WTC11 (cell line): ENCODE results near the gene RPP14. TPM values are rescaled to one million over a fixed set of nuclear protein-coding genes. Genes with fewer than 3 reads are reported as not detected.

ENCODE experiments used
- ATAC-seq: fragments of 200-7000 bp; cut with Tn5 transposase; 2 replicates; pipeline ENCODE4 v1.10.0; 2021; ENCODE audit warnings: mild to moderate bottlenecking, moderate library complexity
- CTCF ChIA-PET: fragments of 300-600 bp; sonication (Branson Sonifier 250); formaldehyde crosslinking; loops from one replicate; lab custom pipeline; 2021; ENCODE audit warnings: antibody characterized with exemption; lab: Charles Lee
- POLR2A ChIA-PET: fragments of 350-600 bp; sonication (Branson Sonifier 250); formaldehyde crosslinking; loops from one replicate; lab custom pipeline; 2021; ENCODE audit warnings: antibody characterized with exemption; lab: Charles Lee
- DNase-seq: peaks from one replicate; pipeline ENCODE4 v3.0.0; 2021; ENCODE audit warnings: low spot score
- H3K27ac Mint-ChIP-seq: 2 replicates; pipeline ENCODE4 v1.8.0; 2021; ENCODE audit warnings: mixed read lengths
- H3K27me3 Mint-ChIP-seq: 2 replicates; pipeline ENCODE4 v1.8.0; 2021; ENCODE audit warnings: low read depth, mild to moderate bottlenecking, moderate library complexity, mixed read lengths
- H3K36me3 Mint-ChIP-seq: 2 replicates; pipeline ENCODE4 v1.8.0; 2021; ENCODE audit warnings: mixed read lengths
- H3K4me1 Mint-ChIP-seq: 2 replicates; pipeline ENCODE4 v1.8.0; 2022; ENCODE audit warnings: mixed read lengths
- H3K4me3 Mint-ChIP-seq: 2 replicates; pipeline ENCODE4 v1.8.0; 2021; ENCODE audit warnings: mild to moderate bottlenecking, moderate library complexity, mixed read lengths
- H3K9me3 Mint-ChIP-seq: 2 replicates; pipeline ENCODE4 v1.8.0; 2021; ENCODE audit warnings: mixed read lengths
- CREB1 ChIP-seq: sonication (generic); formaldehyde crosslinking; IDR thresholded peaks from 2 replicates; pipeline ENCODE4 v1.8.0; 2023; ENCODE audit warnings: mild to moderate bottlenecking, missing genetic modification reagents
- ELF4 ChIP-seq: sonication (generic); formaldehyde crosslinking; IDR thresholded peaks from 2 replicates; pipeline ENCODE4 v1.8.1; 2022; ENCODE audit warnings: low read depth, mild to moderate bottlenecking, moderate library complexity, missing genetic modification reagents
- FOXJ3 ChIP-seq: sonication (generic); formaldehyde crosslinking; IDR thresholded peaks from 2 replicates; pipeline ENCODE4 v1.9.0; 2021; ENCODE audit warnings: missing genetic modification reagents, mild to moderate bottlenecking, borderline replicate concordance
- GRHL2 ChIP-seq: fragments of 250-450 bp; sonication (Bioruptor Pico); IDR thresholded peaks from 2 replicates; pipeline ENCODE4 v1.8.0; 2022; ENCODE audit warnings: mild to moderate bottlenecking, moderate library complexity; ENCODE audit not compliant: insufficient replicate concordance, severe bottlenecking
- JAZF1 ChIP-seq: fragments of 250-450 bp; sonication (Bioruptor Pico); IDR thresholded peaks from 2 replicates; pipeline ENCODE4 v1.9.0; 2021; ENCODE audit warnings: moderate library complexity, mild to moderate bottlenecking, inconsistent platforms
- MXD4 ChIP-seq: fragments of 250-450 bp; sonication (Bioruptor Pico); IDR thresholded peaks from 2 replicates; pipeline ENCODE4 v1.8.0; 2021; ENCODE audit warnings: mild to moderate bottlenecking, moderate library complexity, borderline replicate concordance
- NFYB ChIP-seq: sonication (generic); formaldehyde crosslinking; conservative IDR thresholded peaks from 2 replicates; pipeline ENCODE4 v1.8.0; 2022; ENCODE audit warnings: low read depth, missing genetic modification reagents
- SMAD4 ChIP-seq: sonication (generic); formaldehyde crosslinking; IDR thresholded peaks from 2 replicates; pipeline ENCODE4 v1.8.0; 2022; ENCODE audit warnings: mild to moderate bottlenecking, missing genetic modification reagents
- TCF7 ChIP-seq: sonication (generic); formaldehyde crosslinking; IDR thresholded peaks from 2 replicates; pipeline ENCODE4 v1.8.0; 2022; ENCODE audit warnings: mild to moderate bottlenecking, low read depth, missing genetic modification reagents, moderate library complexity
- TP53 ChIP-seq: sonication (generic); formaldehyde crosslinking; IDR thresholded peaks from 2 replicates; pipeline ENCODE4 v1.8.1; 2023; ENCODE audit warnings: mild to moderate bottlenecking, missing genetic modification reagents
- ZNF121 ChIP-seq: sonication (generic); formaldehyde crosslinking; IDR thresholded peaks from 2 replicates; pipeline ENCODE4 v1.8.0; 2023; ENCODE audit warnings: missing genetic modification reagents
- ZNF317 ChIP-seq: sonication (generic); formaldehyde crosslinking; IDR thresholded peaks from 2 replicates; pipeline ENCODE4 v1.8.1; 2023; ENCODE audit warnings: low read depth, mild to moderate bottlenecking, moderate library complexity, missing genetic modification reagents, borderline replicate concordance
- ZNF423 ChIP-seq: fragments of 250-450 bp; sonication (Bioruptor Pico); IDR thresholded peaks from 2 replicates; pipeline ENCODE4 v2.1.2; 2022; ENCODE audit warnings: mild to moderate bottlenecking, moderate library complexity
- total RNA-seq: library from RNA; stranded (reverse); gene quantifications from 3 replicates; pipeline ENCODE4 v1.2.3, GENCODE V29; 2021
- TF ChIP-seq, protein P1 (sequence below): fragments of 250-450 bp; sonication (Bioruptor Pico); IDR thresholded peaks from 2 replicates; pipeline ENCODE4 v1.9.0; 2021; ENCODE audit warnings: mild to moderate bottlenecking, borderline replicate concordance
- TF ChIP-seq, protein P2 (sequence below): sonication (generic); formaldehyde crosslinking; IDR thresholded peaks from 2 replicates; pipeline ENCODE4 v1.8.1; 2023; ENCODE audit warnings: mild to moderate bottlenecking, missing genetic modification reagents, moderate library complexity
- TF ChIP-seq, protein P3 (sequence below): sonication (generic); formaldehyde crosslinking; IDR thresholded peaks from 2 replicates; pipeline ENCODE4 v1.8.0; 2023; ENCODE audit warnings: missing genetic modification reagents
- TF ChIP-seq, protein P4 (sequence below): sonication (generic); formaldehyde crosslinking; IDR thresholded peaks from 2 replicates; pipeline ENCODE4 v1.8.1; 2022; ENCODE audit warnings: mild to moderate bottlenecking, missing genetic modification reagents, moderate library complexity, borderline replicate concordance
- TF ChIP-seq, protein P5 (sequence below): fragments of 200-600 bp; IDR thresholded peaks from 2 replicates; pipeline ENCODE4 v1.8.0; 2022; ENCODE audit warnings: antibody characterized with exemption

RPP14 gene
- total RNA-seq, 1 experiment from 2014 or later = 17.9 TPM

DNA sequence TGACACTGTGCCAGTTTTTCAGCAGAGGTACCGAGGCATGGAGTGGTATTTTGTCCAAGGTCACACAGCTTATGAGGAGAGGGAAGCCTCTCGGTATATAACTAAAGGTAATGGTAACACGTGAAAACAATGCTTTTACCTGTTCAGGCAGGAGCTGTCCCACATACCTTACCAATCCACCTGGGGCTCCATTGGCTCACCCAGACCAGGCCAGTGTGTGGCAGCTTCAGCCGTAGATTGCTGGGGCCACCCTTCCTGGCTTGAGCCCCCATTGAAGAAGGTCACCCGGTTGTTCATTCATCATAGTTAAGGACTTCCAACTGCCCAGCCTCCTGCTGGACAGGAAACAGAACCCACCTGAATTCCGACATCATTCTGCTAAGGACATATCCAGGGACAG lies 9.2 kb upstream of the RPP14 start:
- no peak for DNase-seq
- Mint-ChIP-seq H3K27ac (no peak overlapping the region), H3K9me3 (peaks cover 9% of the 10 kb centered on the region; the same call in 1 of the 2 replicates), H3K4me1 (peaks cover 9% of the 10 kb centered on the region), H3K4me3 (no peak overlapping the region), H3K36me3 (peaks cover 1% of the 10 kb centered on the region; the same call in 1 of the 2 replicates), H3K27me3 (peaks cover 6% of the 10 kb centered on the region)
- CTCF ChIA-PET = interaction anchor here (1.0 to 7.9 kb wide), 5 partner anchors 10 to 119 kb away, joined by 4 to 126 read pairs (median 14); partner anchors contain the start of genes HTD2 and RPP14
- TF ChIP-seq GRHL2 (CRISPR knock-in tag) = no peak
- TF ChIP-seq FOXJ3 (CRISPR knock-in tag) = no peak
- no peak for TF ChIP-seq TCF7
- TF ChIP-seq, protein P1, sequence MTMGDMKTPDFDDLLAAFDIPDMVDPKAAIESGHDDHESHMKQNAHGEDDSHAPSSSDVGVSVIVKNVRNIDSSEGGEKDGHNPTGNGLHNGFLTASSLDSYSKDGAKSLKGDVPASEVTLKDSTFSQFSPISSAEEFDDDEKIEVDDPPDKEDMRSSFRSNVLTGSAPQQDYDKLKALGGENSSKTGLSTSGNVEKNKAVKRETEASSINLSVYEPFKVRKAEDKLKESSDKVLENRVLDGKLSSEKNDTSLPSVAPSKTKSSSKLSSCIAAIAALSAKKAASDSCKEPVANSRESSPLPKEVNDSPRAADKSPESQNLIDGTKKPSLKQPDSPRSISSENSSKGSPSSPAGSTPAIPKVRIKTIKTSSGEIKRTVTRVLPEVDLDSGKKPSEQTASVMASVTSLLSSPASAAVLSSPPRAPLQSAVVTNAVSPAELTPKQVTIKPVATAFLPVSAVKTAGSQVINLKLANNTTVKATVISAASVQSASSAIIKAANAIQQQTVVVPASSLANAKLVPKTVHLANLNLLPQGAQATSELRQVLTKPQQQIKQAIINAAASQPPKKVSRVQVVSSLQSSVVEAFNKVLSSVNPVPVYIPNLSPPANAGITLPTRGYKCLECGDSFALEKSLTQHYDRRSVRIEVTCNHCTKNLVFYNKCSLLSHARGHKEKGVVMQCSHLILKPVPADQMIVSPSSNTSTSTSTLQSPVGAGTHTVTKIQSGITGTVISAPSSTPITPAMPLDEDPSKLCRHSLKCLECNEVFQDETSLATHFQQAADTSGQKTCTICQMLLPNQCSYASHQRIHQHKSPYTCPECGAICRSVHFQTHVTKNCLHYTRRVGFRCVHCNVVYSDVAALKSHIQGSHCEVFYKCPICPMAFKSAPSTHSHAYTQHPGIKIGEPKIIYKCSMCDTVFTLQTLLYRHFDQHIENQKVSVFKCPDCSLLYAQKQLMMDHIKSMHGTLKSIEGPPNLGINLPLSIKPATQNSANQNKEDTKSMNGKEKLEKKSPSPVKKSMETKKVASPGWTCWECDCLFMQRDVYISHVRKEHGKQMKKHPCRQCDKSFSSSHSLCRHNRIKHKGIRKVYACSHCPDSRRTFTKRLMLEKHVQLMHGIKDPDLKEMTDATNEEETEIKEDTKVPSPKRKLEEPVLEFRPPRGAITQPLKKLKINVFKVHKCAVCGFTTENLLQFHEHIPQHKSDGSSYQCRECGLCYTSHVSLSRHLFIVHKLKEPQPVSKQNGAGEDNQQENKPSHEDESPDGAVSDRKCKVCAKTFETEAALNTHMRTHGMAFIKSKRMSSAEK (CRISPR knock-in tag) = no peak
- TF ChIP-seq, protein P2, sequence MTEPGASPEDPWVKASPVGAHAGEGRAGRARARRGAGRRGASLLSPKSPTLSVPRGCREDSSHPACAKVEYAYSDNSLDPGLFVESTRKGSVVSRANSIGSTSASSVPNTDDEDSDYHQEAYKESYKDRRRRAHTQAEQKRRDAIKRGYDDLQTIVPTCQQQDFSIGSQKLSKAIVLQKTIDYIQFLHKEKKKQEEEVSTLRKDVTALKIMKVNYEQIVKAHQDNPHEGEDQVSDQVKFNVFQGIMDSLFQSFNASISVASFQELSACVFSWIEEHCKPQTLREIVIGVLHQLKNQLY (CRISPR knock-in tag) = no peak
- TF ChIP-seq ZNF317 = no peak
- TF ChIP-seq NFYB (CRISPR knock-in tag) = no peak
- TF ChIP-seq, protein P3, sequence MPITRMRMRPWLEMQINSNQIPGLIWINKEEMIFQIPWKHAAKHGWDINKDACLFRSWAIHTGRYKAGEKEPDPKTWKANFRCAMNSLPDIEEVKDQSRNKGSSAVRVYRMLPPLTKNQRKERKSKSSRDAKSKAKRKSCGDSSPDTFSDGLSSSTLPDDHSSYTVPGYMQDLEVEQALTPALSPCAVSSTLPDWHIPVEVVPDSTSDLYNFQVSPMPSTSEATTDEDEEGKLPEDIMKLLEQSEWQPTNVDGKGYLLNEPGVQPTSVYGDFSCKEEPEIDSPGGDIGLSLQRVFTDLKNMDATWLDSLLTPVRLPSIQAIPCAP = no peak
- no peak for TF ChIP-seq ZNF423
- TF ChIP-seq, protein P4, sequence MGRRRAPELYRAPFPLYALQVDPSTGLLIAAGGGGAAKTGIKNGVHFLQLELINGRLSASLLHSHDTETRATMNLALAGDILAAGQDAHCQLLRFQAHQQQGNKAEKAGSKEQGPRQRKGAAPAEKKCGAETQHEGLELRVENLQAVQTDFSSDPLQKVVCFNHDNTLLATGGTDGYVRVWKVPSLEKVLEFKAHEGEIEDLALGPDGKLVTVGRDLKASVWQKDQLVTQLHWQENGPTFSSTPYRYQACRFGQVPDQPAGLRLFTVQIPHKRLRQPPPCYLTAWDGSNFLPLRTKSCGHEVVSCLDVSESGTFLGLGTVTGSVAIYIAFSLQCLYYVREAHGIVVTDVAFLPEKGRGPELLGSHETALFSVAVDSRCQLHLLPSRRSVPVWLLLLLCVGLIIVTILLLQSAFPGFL (CRISPR knock-in tag) = no peak
- no peak for TF ChIP-seq ZNF121 (CRISPR knock-in tag)
- TF ChIP-seq JAZF1 (CRISPR knock-in tag) = no peak
- TF ChIP-seq ELF4 (CRISPR knock-in tag) = no peak
- TF ChIP-seq, protein P5, sequence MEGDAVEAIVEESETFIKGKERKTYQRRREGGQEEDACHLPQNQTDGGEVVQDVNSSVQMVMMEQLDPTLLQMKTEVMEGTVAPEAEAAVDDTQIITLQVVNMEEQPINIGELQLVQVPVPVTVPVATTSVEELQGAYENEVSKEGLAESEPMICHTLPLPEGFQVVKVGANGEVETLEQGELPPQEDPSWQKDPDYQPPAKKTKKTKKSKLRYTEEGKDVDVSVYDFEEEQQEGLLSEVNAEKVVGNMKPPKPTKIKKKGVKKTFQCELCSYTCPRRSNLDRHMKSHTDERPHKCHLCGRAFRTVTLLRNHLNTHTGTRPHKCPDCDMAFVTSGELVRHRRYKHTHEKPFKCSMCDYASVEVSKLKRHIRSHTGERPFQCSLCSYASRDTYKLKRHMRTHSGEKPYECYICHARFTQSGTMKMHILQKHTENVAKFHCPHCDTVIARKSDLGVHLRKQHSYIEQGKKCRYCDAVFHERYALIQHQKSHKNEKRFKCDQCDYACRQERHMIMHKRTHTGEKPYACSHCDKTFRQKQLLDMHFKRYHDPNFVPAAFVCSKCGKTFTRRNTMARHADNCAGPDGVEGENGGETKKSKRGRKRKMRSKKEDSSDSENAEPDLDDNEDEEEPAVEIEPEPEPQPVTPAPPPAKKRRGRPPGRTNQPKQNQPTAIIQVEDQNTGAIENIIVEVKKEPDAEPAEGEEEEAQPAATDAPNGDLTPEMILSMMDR = no peak
- TF ChIP-seq SMAD4 (CRISPR knock-in tag) = no peak
- TF ChIP-seq TP53 (CRISPR knock-in tag) = no peak
- no peak for TF ChIP-seq CREB1 (CRISPR knock-in tag)
- TF ChIP-seq MXD4 = no peak
- TF ChIP-seq, all 79 proteins: peak for 0
- no peak for ATAC-seq
- POLR2A ChIA-PET = interaction anchor here (0.5 kb wide), 1 partner anchor 104 kb away, joined by 3 read pairs; no protein-coding TSS in a partner anchor
